GM12878 (cell line): ENCODE results near the gene TCF4. TPM values are rescaled to one million over a fixed set of nuclear protein-coding genes. Genes with fewer than 3 reads are reported as not detected.

ENCODE experiments used
- ATAC-seq: fragments of 200-7000 bp; cut with Tn5 transposase; 3 replicates; pipeline ENCODE4 v1.9.1; 2020; ENCODE audit warnings: mild to moderate bottlenecking, moderate library complexity
- BruUV-seq: library from RNA; stranded (reverse); fragments of 400-500 nt; replicated peaks from 2 replicates; lab custom pipeline; 2021; lab: Mats Ljungman, UMichigan
- CTCF ChIA-PET: fragments of 300-600 bp; sonication (Branson Sonifier 250); formaldehyde crosslinking; extraction: SDS; loops from one replicate; lab custom pipeline; 2021; ENCODE audit warnings: inconsistent platforms; lab: Yijun Ruan, JAX
- POLR2A ChIA-PET: fragments of 350-600 bp; formaldehyde crosslinking; extraction: SDS; loops from one replicate; lab custom pipeline; 2021; ENCODE audit warnings: inconsistent platforms; lab: Charles Lee
- RAD21 ChIA-PET: fragments of 300-600 bp; sonication (Branson Sonifier 250); formaldehyde crosslinking; loops from one replicate; lab custom pipeline; 2023; ENCODE audit warnings: antibody characterized with exemption; ENCODE audit not compliant: unreplicated experiment; lab: Charles Lee
- SMC1A ChIA-PET: fragments of 300-600 bp; sonication (Branson Sonifier 250); formaldehyde crosslinking; loops from one replicate; lab custom pipeline; 2023; ENCODE audit not compliant: unreplicated experiment, uncharacterized antibody; lab: Charles Lee
- DNase-seq: peaks from one replicate; pipeline ENCODE4 v3.0.0-alpha.2; 2011; ENCODE audit warnings: low read depth, low spot score
- FAIRE-seq: peaks from 3 replicates; lab custom pipeline; 2011; peaks lifted over from hg19 to GRCh38; lab: Jason Lieb, UNC
- H2AFZ ChIP-seq: 2 replicates; pipeline ENCODE4 v1.6.0; 2011; ENCODE audit warnings: low read depth, low read length, control low read depth; ENCODE audit not compliant: control insufficient read depth
- H3K27ac ChIP-seq: 2 replicates; pipeline ENCODE4 v1.5.1; 2011; ENCODE audit warnings: control low read depth; ENCODE audit not compliant: control insufficient read depth, insufficient read depth
- H3K27me3 ChIP-seq, 2 experiments: replicated peaks in 1 of 2; 2 replicates each; pipeline versions ENCODE4 v1.6.0 to v1.6.1; 2011; ENCODE audit warnings: low read length in 1 of 2; ENCODE audit not compliant: control insufficient read depth in 2 of 2, insufficient read depth in 2 of 2
- H3K36me3 ChIP-seq, 2 experiments: 2 replicates each; pipeline ENCODE4 v1.5.1; 2011; ENCODE audit warnings: low read length in 1 of 2; ENCODE audit not compliant: control insufficient read depth in 2 of 2, insufficient read depth in 2 of 2
- H3K4me1 ChIP-seq: 2 replicates; pipeline ENCODE4 v1.6.1; 2011; ENCODE audit warnings: mild to moderate bottlenecking, low read length, moderate library complexity, mixed read lengths; ENCODE audit not compliant: control insufficient read depth, insufficient read depth
- H3K4me2 ChIP-seq: 2 replicates; pipeline ENCODE4 v1.6.0; 2011; ENCODE audit warnings: control low read depth; ENCODE audit not compliant: control insufficient read depth, insufficient read depth
- H3K4me3 ChIP-seq: fragments of 200-600 bp; sonication (generic); 2 replicates; pipeline ENCODE4 v1.5.1; 2016
- H3K79me2 ChIP-seq: 2 replicates; pipeline ENCODE4 v1.6.0; 2011; ENCODE audit warnings: low read length; ENCODE audit not compliant: control insufficient read depth, insufficient read depth
- H3K9ac ChIP-seq: 2 replicates; pipeline ENCODE4 v1.8.0; 2011; ENCODE audit warnings: low read length, control low read depth, mixed read lengths; ENCODE audit not compliant: control insufficient read depth, insufficient read depth
- H3K9me3 ChIP-seq: replicated peaks from 3 replicates; pipeline ENCODE4 v1.5.1; 2011; ENCODE audit warnings: mild to moderate bottlenecking, low read length; ENCODE audit not compliant: control insufficient read depth, insufficient read depth
- H4K20me1 ChIP-seq: 2 replicates; pipeline ENCODE4 v1.6.0; 2011; ENCODE audit not compliant: control insufficient read depth, insufficient read depth
- ATF7 ChIP-seq: fragments of 450-650 bp; IDR thresholded peaks from 2 replicates; pipeline ENCODE4 v1.6.1; 2016; ENCODE audit warnings: low read depth, mild to moderate bottlenecking
- CHD1 ChIP-seq: IDR thresholded peaks from 2 replicates; pipeline ENCODE4 v1.6.1; 2012; ENCODE audit warnings: low read depth, low read length, improper control_type of control experiment
- E2F8 ChIP-seq: fragments of 450-650 bp; IDR thresholded peaks from 2 replicates; pipeline ENCODE4 v1.6.1; 2018; ENCODE audit warnings: mild to moderate bottlenecking, low read depth, moderate library complexity; ENCODE audit not compliant: partially characterized antibody
- LARP7 ChIP-seq: fragments of 450-650 bp; IDR thresholded peaks from 2 replicates; pipeline ENCODE4 v1.6.1; 2017; ENCODE audit warnings: mild to moderate bottlenecking
- MXI1 ChIP-seq: fragments of 150-350 bp; IDR thresholded peaks from 2 replicates; pipeline ENCODE4 v1.6.1; 2011; ENCODE audit warnings: low read depth, mild to moderate bottlenecking, inconsistent platforms, low read length, improper control_type of control experiment
- NBN ChIP-seq: fragments of 450-650 bp; IDR thresholded peaks from 2 replicates; pipeline ENCODE4 v1.6.1; 2016
- NRF1 ChIP-seq: conservative IDR thresholded peaks from 2 replicates; pipeline ENCODE4 v1.6.1; 2011; ENCODE audit warnings: mild to moderate bottlenecking, low read depth, low read length, improper control_type of control experiment
- RELA ChIP-seq: fragments of 450-650 bp; IDR thresholded peaks from 2 replicates; pipeline ENCODE4 v1.8.0; 2014; ENCODE audit warnings: borderline replicate concordance; ENCODE audit not compliant: partially characterized antibody
- WGBS: methylation state at CpG from one replicate; pipeline ENCODE4 v1.1.6; 2016; ENCODE audit warnings: low lambda C conversion rate; ENCODE audit not compliant: insufficient replicate concordance, insufficient coverage; ENCODE audit errors: missing lambda C conversion rate; 5-methylcytosine and 5-hydroxymethylcytosine counted together
- in situ Hi-C: fragments of 300-500 bp; cut with MboI; formaldehyde crosslinking; loops from 9 replicates; pipeline ENCODE4 v1.14.3; 2018; ENCODE audit warnings: mixed read lengths
- intact Hi-C: fragments of 100-400 bp; cut with micrococcal nuclease; formaldehyde crosslinking; loops from one replicate; pipeline ENCODE4 v1.14.2; 2022; ENCODE audit not compliant: unreplicated experiment
- polyA plus RNA-seq, 11 experiments: library from polyadenylated mRNA; depleted of rRNA in 4 of 11; unstranded in 6 of 11; stranded (reverse) in 5 of 11; fragments of >200 nt; fragmentation: Nextera tagmentation in 4 of 11; fragmentation: Illumina TruSeq in 1 of 11; extraction: Ambion mirVana in 4 of 11; extraction: Trizol in 1 of 11; gene quantifications; 1 replicate in 1 of 11; 2 replicates in 10 of 11; pipeline versions ENCODE4 v1.2.1 to v1.2.3, GENCODE V29; 2011 to 2016; ENCODE audit warnings: inconsistent platforms in 2 of 11, missing spikeins in 2 of 11, low read depth in 1 of 11
- total RNA-seq, 4 experiments: library from RNA; depleted of rRNA in 3 of 4; stranded (reverse); fragments of >200 nt in 3 of 4; fragmentation: Illumina TruSeq in 1 of 4; extraction: Trizol in 1 of 4; gene quantifications; 2 replicates each; pipeline versions ENCODE4 v1.2.1 to v1.2.3, GENCODE V29; 2013 to 2021
- TF ChIP-seq, protein P1 (sequence below): fragments of 450-650 bp; IDR thresholded peaks from 2 replicates; pipeline ENCODE4 v1.6.1; 2017; ENCODE audit warnings: antibody characterized with exemption, mild to moderate bottlenecking, moderate library complexity

The TCF4 gene
- total and polyA plus RNA-seq, 10 of the 15 experiments (the other 5 are each of a cell fraction or from before 2014, with no cell fraction given): 15.2 to 94.0 (median 31.5) TPM

- TF ChIP-seq E2F8 (no peak), ATF7 (peak; percentile 96), NRF1 (no peak), LARP7 (peak; percentile 48; the same call in 1 of the 2 replicates)
Measured at GRCh38 chr18:55321265-55322177, 266.5 kb downstream of the TCF4 start (continued).

DNA sequence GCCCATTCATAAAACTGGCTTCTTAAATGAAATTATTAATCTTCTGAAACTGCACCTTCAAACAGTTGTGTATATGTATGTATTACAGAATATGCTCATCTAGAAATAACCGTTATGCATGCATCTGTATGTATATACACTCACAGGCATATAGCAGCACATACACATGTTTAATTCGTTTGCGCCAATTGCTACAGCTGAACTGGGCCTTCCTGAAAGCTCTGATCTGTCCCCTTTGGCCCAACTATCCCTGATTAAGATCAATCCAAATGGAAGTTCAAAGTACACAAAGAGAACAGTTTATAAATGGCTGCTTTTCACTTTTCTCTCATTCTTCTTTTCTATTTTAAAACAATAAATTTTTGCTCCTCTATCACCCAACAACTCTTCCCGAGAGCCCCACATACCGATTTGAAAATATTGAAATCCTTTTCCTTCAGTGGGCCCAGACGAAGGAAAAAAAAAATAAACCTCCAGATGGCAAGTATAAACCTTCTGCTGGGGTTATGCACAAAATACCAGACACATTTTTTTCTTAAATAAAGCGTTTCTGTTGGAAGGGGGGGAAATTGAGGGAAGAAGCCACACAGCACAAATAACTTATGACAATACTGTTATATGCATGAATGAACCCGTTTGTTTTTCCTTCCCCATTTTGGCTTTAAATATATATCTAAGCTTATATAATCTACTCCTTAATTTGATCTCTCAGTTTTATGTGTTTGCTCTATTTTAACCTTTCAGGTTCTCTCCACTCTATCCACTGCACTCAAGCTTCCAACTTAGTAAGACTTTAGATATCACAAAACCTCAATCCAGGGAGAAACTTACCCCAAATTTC lies 267.3 kb downstream of the TCF4 start:
- H2AFZ ChIP-seq: no peak overlapping the region
- TF ChIP-seq, protein P1, sequence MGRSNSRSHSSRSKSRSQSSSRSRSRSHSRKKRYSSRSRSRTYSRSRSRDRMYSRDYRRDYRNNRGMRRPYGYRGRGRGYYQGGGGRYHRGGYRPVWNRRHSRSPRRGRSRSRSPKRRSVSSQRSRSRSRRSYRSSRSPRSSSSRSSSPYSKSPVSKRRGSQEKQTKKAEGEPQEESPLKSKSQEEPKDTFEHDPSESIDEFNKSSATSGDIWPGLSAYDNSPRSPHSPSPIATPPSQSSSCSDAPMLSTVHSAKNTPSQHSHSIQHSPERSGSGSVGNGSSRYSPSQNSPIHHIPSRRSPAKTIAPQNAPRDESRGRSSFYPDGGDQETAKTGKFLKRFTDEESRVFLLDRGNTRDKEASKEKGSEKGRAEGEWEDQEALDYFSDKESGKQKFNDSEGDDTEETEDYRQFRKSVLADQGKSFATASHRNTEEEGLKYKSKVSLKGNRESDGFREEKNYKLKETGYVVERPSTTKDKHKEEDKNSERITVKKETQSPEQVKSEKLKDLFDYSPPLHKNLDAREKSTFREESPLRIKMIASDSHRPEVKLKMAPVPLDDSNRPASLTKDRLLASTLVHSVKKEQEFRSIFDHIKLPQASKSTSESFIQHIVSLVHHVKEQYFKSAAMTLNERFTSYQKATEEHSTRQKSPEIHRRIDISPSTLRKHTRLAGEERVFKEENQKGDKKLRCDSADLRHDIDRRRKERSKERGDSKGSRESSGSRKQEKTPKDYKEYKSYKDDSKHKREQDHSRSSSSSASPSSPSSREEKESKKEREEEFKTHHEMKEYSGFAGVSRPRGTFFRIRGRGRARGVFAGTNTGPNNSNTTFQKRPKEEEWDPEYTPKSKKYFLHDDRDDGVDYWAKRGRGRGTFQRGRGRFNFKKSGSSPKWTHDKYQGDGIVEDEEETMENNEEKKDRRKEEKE: no peak
- peak; percentile 66; the same call in 1 of the 2 replicates for TF ChIP-seq MXI1
- no peak for TF ChIP-seq RELA
- TF ChIP-seq CHD1: peak; percentile 65
- TF ChIP-seq NBN: no peak
- FAIRE-seq (peak; percentile 7), DNase-seq (no peak), ATAC-seq (peak; percentile 34)
- H3K4me2 ChIP-seq: peak overlapping the region; percentile 44
- BruUV-seq: no TSS peak
- H4K20me1 ChIP-seq: no peaks in the 10 kb centered on the region
- in situ Hi-C loops: loop anchor here (5.0 to 25.0 kb wide), 2 partner anchors 73 to 1058 kb away; partner anchors contain the start of gene POLI
- H3K4me3 ChIP-seq: peak overlapping the region; percentile 91
- POLR2A ChIA-PET: interaction anchor here (1.0 to 6.0 kb wide), 7 partner anchors 12 to 1319 kb away, joined by 3 to 43 read pairs (median 6); no protein-coding TSS in a partner anchor
- no peaks in the 10 kb centered on the region for H3K4me1 ChIP-seq
- SMC1A ChIA-PET: interaction anchor here (0.9 to 10.9 kb wide), 9 partner anchors 13 to 87 kb away, joined by 3 to 157 read pairs (median 5); no protein-coding TSS in a partner anchor
- peak overlapping the region; percentile 84 for H3K27ac ChIP-seq
- CTCF ChIA-PET: interaction anchor here (0.7 to 4.0 kb wide), 7 partner anchors 11 to 86 kb away, joined by 4 to 20 read pairs (median 6); no protein-coding TSS in a partner anchor
- intact Hi-C loops: loop anchor here (1.0 to 5.0 kb wide), 6 partner anchors 38 to 1173 kb away; no protein-coding TSS in a partner anchor
- no peaks in the 10 kb centered on the region for H3K9me3 ChIP-seq
- H3K79me2 ChIP-seq: peaks cover 66% of the 10 kb centered on the region
- no peaks in the 10 kb centered on the region for H3K27me3 ChIP-seq
- H3K9ac ChIP-seq: peak overlapping the region; percentile 87
- WGBS: under 1% methylated on average over 8 of the region's 8 CpGs
- RAD21 ChIA-PET: interaction anchor here (0.6 to 6.7 kb wide), 10 partner anchors 9 to 252 kb away, joined by 3 to 69 read pairs (median 8); no protein-coding TSS in a partner anchor
- H3K36me3 ChIP-seq: no peaks in the 10 kb centered on the region
